HCT116 (cell line): ENCODE results near the gene ATG5.

Experiments
- ATF3 ChIP-seq: IDR thresholded peaks from 2 replicates; pipeline ENCODE4 v1.6.1; 2012
- CTCF ChIP-seq, 3 experiments: fragments of 200-600 bp in 1 of 3; sonication (generic) in 1 of 3; IDR thresholded peaks in 2 of 3; conservative IDR thresholded peaks in 1 of 3; 2 replicates each; pipeline ENCODE4 v1.5.1; 2012 to 2017; ENCODE audit warnings: low read depth in 2 of 3, low read length in 2 of 3, antibody characterized with exemption in 1 of 3, borderline replicate concordance in 1 of 3, control low read depth in 1 of 3, mild to moderate bottlenecking in 1 of 3, mixed read lengths in 1 of 3, mixed run types in 1 of 3, moderate library complexity in 1 of 3; ENCODE audit not compliant: insufficient read depth in 1 of 3
- POLR2A ChIP-seq: IDR thresholded peaks from 2 replicates; pipeline ENCODE4 v1.7.0; 2011; ENCODE audit warnings: borderline replicate concordance; ENCODE audit not compliant: insufficient read depth, insufficient read length; ENCODE audit errors: extremely low read depth
- POLR2AphosphoS5 ChIP-seq: IDR thresholded peaks from 2 replicates; pipeline ENCODE4 v1.6.1; 2011; ENCODE audit warnings: mild to moderate bottlenecking, low read depth, low read length, moderate library complexity
- ZNF274 ChIP-seq: fragments of 200-500 bp; sonication (Bioruptor generic); IDR thresholded peaks from 2 replicates; pipeline ENCODE4 v1.6.1; 2014; ENCODE audit warnings: mild to moderate bottlenecking, low read depth, low read length, inconsistent platforms

DNA sequence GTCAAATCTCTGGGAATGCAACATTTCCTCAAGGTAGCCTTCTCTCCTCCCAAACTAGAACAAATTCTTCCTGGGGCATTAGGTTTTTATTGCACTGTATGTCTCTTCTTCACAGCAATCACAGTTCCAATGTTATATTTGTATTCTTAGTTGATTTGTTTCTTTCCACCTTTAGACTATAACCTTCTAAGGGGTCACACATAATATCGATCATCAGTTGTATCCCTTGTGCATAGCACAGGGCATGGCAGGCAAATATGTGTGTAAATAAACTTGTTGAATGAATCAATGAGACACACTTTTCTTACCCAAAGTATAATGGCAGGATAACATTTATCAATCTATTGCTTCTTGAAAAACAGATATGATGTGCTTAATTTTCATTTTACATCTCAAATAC lies 81.0 kb downstream of the ATG5 start:
- TF ChIP-seq ATF3, result no peak
- no peak for TF ChIP-seq CTCF (IDR thresholded peaks at IDR 0.05 in 2 of 3, conservative IDR thresholded peaks at IDR 0.05 in 1 of 3; ENCODE audit: borderline replicate concordance in 1 of 3, insufficient read depth in 1 of 3, low read depth in 2 of 3, low read length in 2 of 3)
- TF ChIP-seq ZNF274, result no peak
- TF ChIP-seq POLR2AphosphoS5, result no peak
- no peak for TF ChIP-seq POLR2A
